GM19372 (cell line): ENCODE results near the gene OR4F6.

ENCODE experiments used
- ATAC-seq: cut with Tn5 transposase; IDR thresholded peaks from one replicate; pipeline ENCODE4 v1.9.1; 2021; ENCODE audit warnings: mild to moderate bottlenecking, low read depth, moderate library complexity; ENCODE audit not compliant: unreplicated experiment

OR4F6 gene

GRCh38 chr15:101804375-101804774 is 1.1 kb downstream of the OR4F6 start:
- no peak for ATAC-seq

GRCh38 chr15:101804941-101805340 is 1.6 kb downstream of the OR4F6 start:
- no peak for ATAC-seq

GRCh38 chr15:101805605-101806345 is 2.5 kb downstream of the OR4F6 start:
- ATAC-seq = no peak

- no peak for ATAC-seq
Observed at GRCh38 chr15:101807345-101807945, 4.1 kb downstream of the OR4F6 start.

GRCh38 chr15:101808201-101808600 is 4.9 kb downstream of the OR4F6 start:
- ATAC-seq = no peak

GRCh38 chr15:101810456-101810855 is 7.1 kb downstream of the OR4F6 start:
- no peak for ATAC-seq

- ATAC-seq = no peak
Observed at GRCh38 chr15:101810876-101811275, 7.6 kb downstream of the OR4F6 start.

GRCh38 chr15:101811902-101812301 is 8.6 kb downstream of the OR4F6 start, which contains the start of gene OR4F15:
OR4F15 (plus strand) TSS chr15:101812202; CDS start chr15:101818187, 5,985 bp downstream.
- no peak for ATAC-seq

- ATAC-seq = no peak
Observed at GRCh38 chr15:101813803-101814534, 10.7 kb downstream of the OR4F6 start.

- no peak for ATAC-seq
Observed at GRCh38 chr15:101820781-101821180, 17.5 kb downstream of the OR4F6 start.

- ATAC-seq = no peak
Observed at GRCh38 chr15:101827257-101827656, 23.9 kb downstream of the OR4F6 start.

- ATAC-seq = no peak
Observed at GRCh38 chr15:101828774-101829173, 25.5 kb downstream of the OR4F6 start.

GRCh38 chr15:101841656-101842055 is 38.3 kb downstream of the OR4F6 start:
- ATAC-seq = no peak

- ATAC-seq = no peak
Observed at GRCh38 chr15:101844916-101845315, 41.6 kb downstream of the OR4F6 start.

- ATAC-seq = no peak
Observed at GRCh38 chr15:101852356-101852755, 49.0 kb downstream of the OR4F6 start.
